Common myeloid progenitor, CD34-positive (primary cell): ENCODE results near the gene ZNF804B.

Experiments
- CTCF ChIA-PET: fragments of 350-600 bp; sonication (Branson Sonifier 250); formaldehyde crosslinking; loops from one replicate; lab custom pipeline; 2021; ENCODE audit warnings: antibody characterized with exemption; lab: Charles Lee
- POLR2A ChIA-PET: fragments of 350-600 bp; sonication (Branson Sonifier 250); formaldehyde crosslinking; loops from one replicate; lab custom pipeline; 2021; ENCODE audit warnings: antibody characterized with exemption; lab: Charles Lee
- DNase-seq, 3 donors: peaks; one replicate each; pipeline versions ENCODE4 v3.0.0 to v3.0.0-alpha.2; 2013
- H3K27ac ChIP-seq, 2 experiments: 1 replicate in 1 of 2; 2 replicates in 1 of 2; pipeline ENCODE4 v1.7.0; 2013; ENCODE audit warnings: inconsistent platforms in 2 of 2, low read length in 2 of 2, mild to moderate bottlenecking in 2 of 2, low read depth in 1 of 2, moderate library complexity in 1 of 2; ENCODE audit not compliant: severe bottlenecking in 2 of 2, insufficient read depth in 1 of 2, poor library complexity in 1 of 2
- H3K27me3 ChIP-seq, 5 experiments: replicated peaks in 2 of 5; 1 replicate in 3 of 5; 2 replicates in 2 of 5; pipeline versions ENCODE4 v1.6.1 to v1.7.0; 2013; ENCODE audit warnings: low read length in 4 of 5, mild to moderate bottlenecking in 2 of 5, moderate library complexity in 2 of 5, inconsistent platforms in 1 of 5; ENCODE audit not compliant: insufficient read depth in 5 of 5, control insufficient read depth in 4 of 5
- H3K36me3 ChIP-seq, 4 experiments: 1 replicate in 2 of 4; 2 replicates in 2 of 4; pipeline versions ENCODE4 v1.6.1 to v1.7.0; 2013; ENCODE audit warnings: low read length in 3 of 4, control low read depth in 1 of 4, mild to moderate bottlenecking in 1 of 4; ENCODE audit not compliant: control insufficient read depth in 4 of 4, insufficient read depth in 4 of 4
- H3K4me1 ChIP-seq, 4 experiments: 1 replicate in 3 of 4; 2 replicates in 1 of 4; pipeline versions ENCODE4 v1.6.1 to v1.7.1; 2013; ENCODE audit warnings: low read length in 3 of 4, mild to moderate bottlenecking in 3 of 4, control low read depth in 1 of 4, inconsistent platforms in 1 of 4, moderate library complexity in 1 of 4; ENCODE audit not compliant: control insufficient read depth in 4 of 4, insufficient read depth in 4 of 4; ENCODE audit errors: control extremely low read depth in 1 of 4
- H3K4me3 ChIP-seq, 7 experiments: 1 replicate in 4 of 7; 2 replicates in 3 of 7; pipeline versions ENCODE4 v1.5.1 to v1.7.0; 2013; ENCODE audit warnings: mild to moderate bottlenecking in 7 of 7, low read length in 6 of 7, moderate library complexity in 6 of 7, inconsistent platforms in 2 of 7, low read depth in 2 of 7, control low read depth in 1 of 7; ENCODE audit not compliant: insufficient read depth in 4 of 7, control insufficient read depth in 1 of 7; ENCODE audit errors: extremely low read depth in 1 of 7
- H3K9me3 ChIP-seq, 5 experiments: 1 replicate in 4 of 5; 2 replicates in 1 of 5; pipeline versions ENCODE4 v1.6.1 to v1.7.1; 2013; ENCODE audit warnings: low read length in 4 of 5, mild to moderate bottlenecking in 2 of 5, inconsistent platforms in 1 of 5, low read depth in 1 of 5, moderate library complexity in 1 of 5; ENCODE audit not compliant: control insufficient read depth in 4 of 5, insufficient read depth in 2 of 5; ENCODE audit errors: control extremely low read depth in 1 of 5
- WGBS: methylation state at CpG from one replicate; pipeline ENCODE4 v1.1.5; 2013; ENCODE audit not compliant: insufficient coverage; 5-methylcytosine and 5-hydroxymethylcytosine counted together

The ZNF804B gene

GRCh38 chr7:89060234-89060633, 300.7 kb downstream of the ZNF804B start:
- no peak for DNase-seq
- CTCF ChIA-PET, result no interaction called here
- no CpG with 5 or more reads among the region's 2 CpGs for WGBS

GRCh38 chr7:89064831-89065230, 305.3 kb downstream of the ZNF804B start:
- 50% methylated on average over 2 of the region's 3 CpGs for WGBS
- H3K36me3 ChIP-seq, result no peaks in the 10 kb centered on the region
- no peak overlapping the region for H3K27ac ChIP-seq
- no peaks in the 10 kb centered on the region for H3K9me3 ChIP-seq
- ChIA-PET CTCF (interaction anchor here (1.0 kb wide), 1 partner anchor 11 kb away, joined by 3 read pairs; no protein-coding TSS in a partner anchor), POLR2A (no interaction called here)
- H3K27me3 ChIP-seq, result no peaks in the 10 kb centered on the region
- H3K4me3 ChIP-seq, result no peak overlapping the region
- H3K4me1 ChIP-seq, result peaks cover 0 to 2% (median 0%) of the 10 kb centered on the region in 4 experiments
- DNase-seq, result no peak

More at GRCh38 chr7:89060234-89060633, 300.7 kb downstream of the ZNF804B start:
- POLR2A ChIA-PET, result no interaction called here
- Histone ChIP-seq H3K27ac (no peak overlapping the region), H3K4me3 (no peak overlapping the region), H3K4me1 (peaks cover 0 to 2% (median 0%) of the 10 kb centered on the region in 4 experiments), H3K27me3 (no peaks in the 10 kb centered on the region), H3K36me3 (no peaks in the 10 kb centered on the region), H3K9me3 (no peaks in the 10 kb centered on the region)

- WGBS, result 100% methylated on average over 1 of the region's 3 CpGs
- no peak overlapping the region for H3K27ac ChIP-seq
- no peaks in the 10 kb centered on the region for H3K27me3 ChIP-seq
- POLR2A ChIA-PET, result no interaction called here
- no peak overlapping the region for H3K4me3 ChIP-seq
- H3K36me3 ChIP-seq, result no peaks in the 10 kb centered on the region
- CTCF ChIA-PET, result no interaction called here
- peaks cover 0 to 5% (median 2%) of the 10 kb centered on the region in 4 experiments for H3K4me1 ChIP-seq
- H3K9me3 ChIP-seq, result no peaks in the 10 kb centered on the region
- DNase-seq, result no peak
Observed at GRCh38 chr7:89067048-89067447, 307.5 kb downstream of the ZNF804B start.

- Histone ChIP-seq H3K4me3 (no peak overlapping the region), H3K27ac (peak overlapping the region in 1 of 2 experiments; percentile 2), H3K27me3 (no peaks in the 10 kb centered on the region), H3K36me3 (no peaks in the 10 kb centered on the region), H3K4me1 (peaks cover 0 to 6% (median 3%) of the 10 kb centered on the region in 4 experiments), H3K9me3 (no peaks in the 10 kb centered on the region)
- ChIA-PET CTCF (no interaction called here), POLR2A (interaction anchor here (0.5 kb wide), 1 partner anchor 90 kb away, joined by 3 read pairs; no protein-coding TSS in a partner anchor)
- DNase-seq, result peak; percentile 4 to 62 (median 54)
Observed at GRCh38 chr7:89072081-89072480, 312.6 kb downstream of the ZNF804B start.

- POLR2A ChIA-PET, result no interaction called here
- Histone ChIP-seq H3K36me3 (no peaks in the 10 kb centered on the region), H3K9me3 (no peaks in the 10 kb centered on the region), H3K4me1 (peaks cover 0 to 6% (median 3%) of the 10 kb centered on the region in 4 experiments), H3K27me3 (no peaks in the 10 kb centered on the region), H3K4me3 (no peak overlapping the region), H3K27ac (no peak overlapping the region)
- CTCF ChIA-PET, result no interaction called here
- no peak for DNase-seq
- WGBS, result no CpG with 5 or more reads among the region's 2 CpGs
Observed at GRCh38 chr7:89073776-89074175, 314.3 kb downstream of the ZNF804B start.

- POLR2A ChIA-PET, result no interaction called here
- Histone ChIP-seq H3K9me3 (no peaks in the 10 kb centered on the region), H3K36me3 (no peaks in the 10 kb centered on the region), H3K4me3 (no peak overlapping the region), H3K27ac (no peak overlapping the region), H3K4me1 (no peaks in the 10 kb centered on the region), H3K27me3 (no peaks in the 10 kb centered on the region)
- DNase-seq, result no peak
- CTCF ChIA-PET, result no interaction called here
- WGBS, result no CpG with 5 or more reads among the region's 3 CpGs
Observed at GRCh38 chr7:89077992-89078391, 318.5 kb downstream of the ZNF804B start.

- Histone ChIP-seq H3K4me1 (no peaks in the 10 kb centered on the region), H3K27ac (no peak overlapping the region), H3K36me3 (no peaks in the 10 kb centered on the region), H3K9me3 (no peaks in the 10 kb centered on the region), H3K4me3 (no peak overlapping the region), H3K27me3 (no peaks in the 10 kb centered on the region)
- WGBS, result no CpG with 5 or more reads among the region's 2 CpGs
- ChIA-PET CTCF (no interaction called here), POLR2A (no interaction called here)
- no peak for DNase-seq
Observed at GRCh38 chr7:89085580-89085979, 326.1 kb downstream of the ZNF804B start.
